PFSK-1 (cell line): ENCODE data around the gene KCNH6.

ENCODE experiments used
- FOXP2 ChIP-seq: optimal IDR thresholded peaks from 2 replicates; pipeline ENCODE3; 2011; ENCODE audit warnings: borderline replicate concordance, control low read depth, inconsistent platforms; ENCODE audit not compliant: insufficient read depth; ENCODE audit errors: extremely low read length, extremely low read depth
- POLR2AphosphoS5 ChIP-seq: IDR thresholded peaks from 2 replicates; pipeline ENCODE4 v1.6.1; 2012; ENCODE audit warnings: low read depth, mild to moderate bottlenecking, control low read depth, low read length, moderate library complexity
- SIN3A ChIP-seq: IDR thresholded peaks from 2 replicates; pipeline ENCODE4 v1.6.1; 2012; ENCODE audit warnings: mild to moderate bottlenecking, low read length, moderate library complexity, borderline replicate concordance; ENCODE audit not compliant: insufficient read depth
- TAF1 ChIP-seq: IDR thresholded peaks from 2 replicates; pipeline ENCODE4 v1.6.1; 2012; ENCODE audit warnings: low read length, control low read depth, borderline replicate concordance; ENCODE audit not compliant: insufficient read depth
- TF ChIP-seq, protein P1 (sequence below), 2 experiments: IDR thresholded peaks; 2 replicates each; pipeline versions ENCODE4 v1.6.1 to v1.8.0; 2011 to 2012; ENCODE audit warnings: low read depth in 2 of 2, low read length in 2 of 2, control low read depth in 1 of 2, inconsistent platforms in 1 of 2, mild to moderate bottlenecking in 1 of 2, moderate library complexity in 1 of 2; ENCODE audit not compliant: insufficient read depth in 1 of 2

- TF ChIP-seq, protein P1, sequence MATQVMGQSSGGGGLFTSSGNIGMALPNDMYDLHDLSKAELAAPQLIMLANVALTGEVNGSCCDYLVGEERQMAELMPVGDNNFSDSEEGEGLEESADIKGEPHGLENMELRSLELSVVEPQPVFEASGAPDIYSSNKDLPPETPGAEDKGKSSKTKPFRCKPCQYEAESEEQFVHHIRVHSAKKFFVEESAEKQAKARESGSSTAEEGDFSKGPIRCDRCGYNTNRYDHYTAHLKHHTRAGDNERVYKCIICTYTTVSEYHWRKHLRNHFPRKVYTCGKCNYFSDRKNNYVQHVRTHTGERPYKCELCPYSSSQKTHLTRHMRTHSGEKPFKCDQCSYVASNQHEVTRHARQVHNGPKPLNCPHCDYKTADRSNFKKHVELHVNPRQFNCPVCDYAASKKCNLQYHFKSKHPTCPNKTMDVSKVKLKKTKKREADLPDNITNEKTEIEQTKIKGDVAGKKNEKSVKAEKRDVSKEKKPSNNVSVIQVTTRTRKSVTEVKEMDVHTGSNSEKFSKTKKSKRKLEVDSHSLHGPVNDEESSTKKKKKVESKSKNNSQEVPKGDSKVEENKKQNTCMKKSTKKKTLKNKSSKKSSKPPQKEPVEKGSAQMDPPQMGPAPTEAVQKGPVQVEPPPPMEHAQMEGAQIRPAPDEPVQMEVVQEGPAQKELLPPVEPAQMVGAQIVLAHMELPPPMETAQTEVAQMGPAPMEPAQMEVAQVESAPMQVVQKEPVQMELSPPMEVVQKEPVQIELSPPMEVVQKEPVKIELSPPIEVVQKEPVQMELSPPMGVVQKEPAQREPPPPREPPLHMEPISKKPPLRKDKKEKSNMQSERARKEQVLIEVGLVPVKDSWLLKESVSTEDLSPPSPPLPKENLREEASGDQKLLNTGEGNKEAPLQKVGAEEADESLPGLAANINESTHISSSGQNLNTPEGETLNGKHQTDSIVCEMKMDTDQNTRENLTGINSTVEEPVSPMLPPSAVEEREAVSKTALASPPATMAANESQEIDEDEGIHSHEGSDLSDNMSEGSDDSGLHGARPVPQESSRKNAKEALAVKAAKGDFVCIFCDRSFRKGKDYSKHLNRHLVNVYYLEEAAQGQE (IDR thresholded peaks at IDR 0.05; ENCODE audit: insufficient read depth in 1 of 2, low read depth in 2 of 2, low read length in 2 of 2), result no peak
- TF ChIP-seq POLR2AphosphoS5, result no peak
- TF ChIP-seq TAF1, result no peak
- TF ChIP-seq SIN3A, result no peak
- TF ChIP-seq FOXP2, result no peak
Measured at GRCh38 chr17:63515426-63515825, 7.7 kb upstream of the KCNH6 start.
